ENCODE data around the gene MEN1.

MEN1 gene

GRCh38 chr11:64762674-64763525, 47.5 kb downstream of the MEN1 start:
- DNase-seq (ENCODE audit: low read depth) = no peak

DNA sequence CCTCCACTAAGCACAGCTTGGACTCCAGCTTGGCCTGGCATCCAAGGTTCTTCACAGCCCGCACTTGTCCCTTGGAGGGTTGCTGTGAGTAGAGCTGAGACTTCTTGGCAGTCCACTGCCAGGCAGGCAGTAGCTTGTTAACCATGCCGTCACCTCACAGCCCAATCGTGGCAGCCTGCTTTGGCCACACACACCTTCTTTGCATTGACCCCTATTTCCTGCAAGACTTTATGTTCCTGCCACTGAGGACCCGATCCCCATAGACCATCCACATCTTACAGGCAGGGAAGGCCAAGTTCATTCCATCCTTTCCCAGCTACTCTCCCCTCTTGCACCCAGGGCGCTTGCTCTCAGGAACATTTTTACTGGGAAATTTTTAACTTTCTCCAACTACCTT, 48.1 kb downstream of the MEN1 start:
- no peak for DNase-seq (ENCODE audit: low read depth)

DNA sequence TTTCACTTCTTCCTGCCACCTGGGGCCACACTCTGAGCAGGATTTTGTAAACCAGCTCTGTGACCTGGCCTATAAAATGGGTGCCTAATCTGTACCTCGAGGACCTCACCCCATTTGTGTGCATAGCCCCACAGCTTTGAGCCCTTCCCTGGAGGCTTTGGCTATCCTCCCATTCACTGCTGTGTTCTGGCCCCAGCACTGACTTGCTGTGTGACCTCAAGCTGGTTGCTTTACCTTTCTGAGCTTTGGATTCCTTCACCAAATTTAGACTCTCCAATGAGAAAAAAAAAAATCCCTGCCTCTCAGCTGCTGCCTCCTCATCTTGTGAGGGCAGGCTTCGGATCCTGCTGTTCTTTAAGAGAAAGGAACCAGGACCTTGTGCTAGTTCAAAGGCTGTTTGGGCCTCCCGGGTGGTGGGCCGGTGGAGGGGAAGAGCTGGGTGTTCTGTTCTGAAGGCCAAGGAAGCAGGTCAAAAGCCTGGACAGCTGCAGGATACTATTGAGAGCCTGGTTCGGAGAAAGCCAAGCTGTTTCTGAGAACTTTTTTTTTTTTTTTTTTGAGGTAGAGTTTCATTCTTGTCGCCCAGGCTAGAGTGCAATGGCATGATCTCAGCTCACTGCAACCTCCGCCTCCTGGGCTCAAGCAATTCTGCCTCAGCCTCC, 49.5 kb downstream of the MEN1 start:
- no peak for DNase-seq (ENCODE audit: low read depth)

GRCh38 chr11:64759722-64760719, 50.3 kb downstream of the MEN1 start, which contains the start of gene PYGM:
PYGM (minus strand) TSS chr11:64759974; CDS start chr11:64759898, 76 bp downstream.
- DNase-seq (ENCODE audit: low read depth) = no peak

- DNase-seq (ENCODE audit: low read depth) = no peak
These were observed 51.1 kb downstream of the MEN1 start for GRCh38 chr11:64759131-64759721.

DNA sequence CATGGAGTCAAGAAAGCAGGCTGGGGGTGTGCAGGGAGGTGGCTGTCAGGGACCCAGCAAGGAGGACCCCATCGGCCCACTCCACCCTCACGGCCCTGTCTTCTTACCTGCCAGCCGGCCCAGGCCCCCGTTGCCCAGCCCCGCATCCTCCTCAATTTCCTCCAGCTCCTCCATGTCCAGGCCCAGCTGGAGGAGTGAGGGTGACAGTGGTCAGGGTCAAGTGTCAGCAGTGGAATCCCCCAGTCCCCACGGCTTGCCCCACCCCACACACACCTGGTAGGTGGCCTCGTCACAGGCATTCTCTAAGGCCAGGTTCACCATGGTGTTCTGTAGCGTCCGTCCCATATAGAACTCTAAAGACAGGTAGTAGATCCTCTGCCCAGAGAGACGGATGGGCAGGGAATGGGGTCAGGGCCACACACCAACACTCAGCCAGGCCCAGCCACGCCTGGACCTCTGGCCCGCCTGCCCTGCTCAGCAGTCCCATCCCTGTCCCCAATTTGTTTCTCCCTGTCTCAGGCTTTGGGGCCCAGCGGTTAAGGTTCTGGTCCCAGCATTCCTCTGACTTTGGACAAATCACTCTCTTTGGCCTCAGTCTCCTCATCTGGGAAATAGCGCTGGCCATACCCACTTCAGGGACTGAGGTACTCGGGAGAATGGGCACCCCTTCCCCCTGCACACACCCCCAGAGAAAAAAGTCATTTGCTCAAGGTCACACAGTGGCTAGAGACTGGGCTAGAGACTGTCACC, 51.8 kb downstream of the MEN1 start:
- no peak for DNase-seq (ENCODE audit: low read depth)

- no peak for DNase-seq (ENCODE audit: low read depth)
These were observed 52.6 kb downstream of the MEN1 start for GRCh38 chr11:64757549-64758329.

- no peak for DNase-seq (ENCODE audit: low read depth)
These were observed 54.5 kb downstream of the MEN1 start for GRCh38 chr11:64755681-64756361.

DNA sequence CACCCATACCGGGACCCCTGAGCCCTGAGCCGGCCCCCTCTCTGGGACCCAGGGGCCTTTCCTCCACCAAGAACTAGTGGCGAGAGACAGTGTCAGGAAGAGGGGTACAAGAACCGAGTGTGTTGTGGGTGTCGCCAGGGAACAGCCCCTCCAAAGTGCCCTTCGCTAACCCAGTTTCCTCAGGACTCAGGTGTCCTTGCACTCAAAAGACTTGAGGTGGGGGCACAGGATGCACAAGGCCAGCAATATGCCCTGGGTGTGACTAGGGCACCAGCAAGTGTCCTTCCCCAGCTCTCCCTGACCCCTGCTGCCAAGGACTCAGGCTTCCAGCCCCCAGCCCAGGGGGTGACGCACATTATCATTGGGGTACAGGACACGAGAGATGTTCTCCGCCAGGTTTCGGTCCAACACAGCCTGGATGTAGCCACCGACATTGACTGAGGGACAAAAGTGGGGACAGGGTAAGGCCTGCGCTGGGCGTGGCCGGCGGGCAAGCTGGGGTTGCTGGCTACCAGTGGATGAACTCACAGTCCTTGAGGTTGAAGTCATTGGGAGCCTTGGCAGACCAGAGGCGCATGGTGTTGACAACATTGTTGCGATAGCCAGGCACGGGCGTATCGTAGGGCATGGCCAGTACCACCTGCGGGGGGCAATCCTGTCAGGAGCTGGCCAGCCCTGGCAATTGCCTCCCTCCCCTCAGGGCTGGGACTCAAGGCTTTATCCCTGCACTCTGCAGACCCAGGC, 55.3 kb downstream of the MEN1 start:
- DNase-seq (ENCODE audit: low read depth) = no peak

GRCh38 chr11:64754124-64754918, 56.0 kb downstream of the MEN1 start:
- no peak for DNase-seq (ENCODE audit: low read depth)

Data from CMK (cell line).